Ovary (tissue), 9 donors: ENCODE measurements around the gene TESMIN. TPM values are rescaled to one million over a fixed set of nuclear protein-coding genes. Genes with fewer than 3 reads are reported as not detected.

Experiments
- DNase-seq, 5 donors: peaks; one replicate each; pipeline ENCODE4 v3.0.0-alpha.2; 2019 to 2020
- H3K27ac ChIP-seq, 2 donors: fragments of 200-600 bp; one replicate each; pipeline versions ENCODE4 v1.5.1 to v1.8.0; 2019 to 2022
- H3K27me3 ChIP-seq: fragments of 200-600 bp; one replicate; pipeline ENCODE4 v1.8.0; 2022
- H3K36me3 ChIP-seq: fragments of 200-600 bp; sonication (generic); one replicate; pipeline ENCODE4 v1.5.1; 2019
- H3K4me1 ChIP-seq: one replicate; pipeline ENCODE4 v1.8.1; 2013; ENCODE audit warnings: mild to moderate bottlenecking, moderate library complexity; ENCODE audit not compliant: insufficient read depth
- H3K4me3 ChIP-seq: fragments of 200-600 bp; sonication (generic); one replicate; pipeline ENCODE4 v1.5.1; 2017
- H3K9me3 ChIP-seq, 2 donors: fragments of 200-600 bp in 1 of 2; sonication (generic) in 1 of 2; one replicate each; pipeline versions ENCODE4 v1.5.1 to v1.8.1; 2013 to 2019; ENCODE audit warnings: mild to moderate bottlenecking in 1 of 2, moderate library complexity in 1 of 2
- EP300 ChIP-seq: sonication (generic); formaldehyde crosslinking; IDR thresholded peaks from one replicate; pipeline ENCODE4 v1.6.1; 2017; ENCODE audit warnings: antibody characterized with exemption
- POLR2A ChIP-seq: fragments of 450-650 bp; IDR thresholded peaks from one replicate; pipeline ENCODE4 v1.6.1; 2017; ENCODE audit warnings: antibody characterized with exemption, mild to moderate bottlenecking, moderate library complexity
- WGBS, 3 donors: extraction: QIAGEN DNeasy Blood & Tissue Kit in 1 of 3; methylation state at CpG; one replicate each; pipeline versions ENCODE4 v1.1.5 to v1.1.7; 2013 to 2017; 5-methylcytosine and 5-hydroxymethylcytosine counted together
- intact Hi-C, 4 donors: fragments of 100-400 bp; cut with DNase I; formaldehyde crosslinking; loops; one replicate each; pipeline versions ENCODE4 v1.11.0 to v1.15.1; 2022 to 2023
- polyA plus RNA-seq, 2 donors: library from polyadenylated mRNA; stranded (reverse); fragments of 200-250 nt in 1 of 2; fragments of 350-450 nt in 1 of 2; fragmentation: Illumina TruSeq in 1 of 2; extraction: RNeasy Lipid Tissue Mini Kit (QIAGEN cat#74804) in 1 of 2; gene quantifications; one replicate each; pipeline ENCODE4 v1.2.3, GENCODE V29; 2013 to 2014
- total RNA-seq, 7 donors: library from RNA; depleted of rRNA in 2 of 7; stranded (reverse); fragments of >200 nt in 2 of 7; fragmentation: NEBNext Ultra II Directional in 3 of 7; extraction: Animal tissue kit (Norgen Biotek cat#: 25700) in 3 of 7; gene quantifications; one replicate each; pipeline versions ENCODE4 v1.1.0 to v1.2.4, GENCODE V29; 2016 to 2023
- TF ChIP-seq, protein P1 (sequence below), 3 donors: fragments of 450-650 bp in 2 of 3; fragments of 200-600 bp in 1 of 3; IDR thresholded peaks; one replicate each; pipeline versions ENCODE4 v1.5.1 to v1.8.0; 2016 to 2022; ENCODE audit warnings: antibody characterized with exemption in 3 of 3, mild to moderate bottlenecking in 1 of 3
- donor health status: DM: no; HTN: no; CAD: no; lungs with moderate emphysema.
- donor health status: DM: no; HTN: no; CAD: no.
- donor health status: Bipolar disorder and iron deficiency.
- donor health status: DM: yes; HTN: yes; CAD: no.
- donor health status: DM: no; HTN: no; CAD: no.
- donor health status: DM: yes; HTN: yes; CAD: no.

Gene TESMIN
- total and polyA plus RNA-seq, 9 donors: 1.1 to 4.1 (median 1.7) TPM

DNA sequence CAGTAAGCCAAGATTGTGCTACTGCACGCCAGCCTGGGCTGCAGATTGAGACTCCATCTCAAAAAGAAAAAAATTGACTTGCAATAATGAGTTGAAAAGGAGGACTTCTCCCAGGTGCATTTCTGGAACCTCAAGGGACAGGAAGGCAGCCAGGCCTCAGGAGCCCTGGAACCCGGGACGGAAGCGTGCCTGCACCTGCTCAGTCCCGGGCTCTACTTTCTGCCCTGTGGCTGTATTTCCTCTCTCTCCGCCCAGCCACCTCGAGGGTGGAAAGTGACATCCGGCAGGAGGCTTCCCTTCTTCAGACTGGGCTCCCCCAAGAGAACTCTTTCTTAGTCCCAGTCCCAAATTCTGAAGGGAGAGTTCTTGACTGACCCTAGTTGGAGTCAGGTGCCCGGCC, 87.2 kb downstream of the TESMIN start:
- no peaks in the 10 kb centered on the region for H3K27me3 ChIP-seq
- no peak overlapping the region for H3K27ac ChIP-seq
- H3K4me1 ChIP-seq: peaks cover 3% of the 10 kb centered on the region
- no peak for DNase-seq
- TF ChIP-seq, protein P1, sequence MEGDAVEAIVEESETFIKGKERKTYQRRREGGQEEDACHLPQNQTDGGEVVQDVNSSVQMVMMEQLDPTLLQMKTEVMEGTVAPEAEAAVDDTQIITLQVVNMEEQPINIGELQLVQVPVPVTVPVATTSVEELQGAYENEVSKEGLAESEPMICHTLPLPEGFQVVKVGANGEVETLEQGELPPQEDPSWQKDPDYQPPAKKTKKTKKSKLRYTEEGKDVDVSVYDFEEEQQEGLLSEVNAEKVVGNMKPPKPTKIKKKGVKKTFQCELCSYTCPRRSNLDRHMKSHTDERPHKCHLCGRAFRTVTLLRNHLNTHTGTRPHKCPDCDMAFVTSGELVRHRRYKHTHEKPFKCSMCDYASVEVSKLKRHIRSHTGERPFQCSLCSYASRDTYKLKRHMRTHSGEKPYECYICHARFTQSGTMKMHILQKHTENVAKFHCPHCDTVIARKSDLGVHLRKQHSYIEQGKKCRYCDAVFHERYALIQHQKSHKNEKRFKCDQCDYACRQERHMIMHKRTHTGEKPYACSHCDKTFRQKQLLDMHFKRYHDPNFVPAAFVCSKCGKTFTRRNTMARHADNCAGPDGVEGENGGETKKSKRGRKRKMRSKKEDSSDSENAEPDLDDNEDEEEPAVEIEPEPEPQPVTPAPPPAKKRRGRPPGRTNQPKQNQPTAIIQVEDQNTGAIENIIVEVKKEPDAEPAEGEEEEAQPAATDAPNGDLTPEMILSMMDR (IDR thresholded peaks at IDR 0.05): no peak
- TF ChIP-seq POLR2A (no peak), EP300 (no peak)
- intact Hi-C loops: no loop called here
- H3K36me3 ChIP-seq: no peaks in the 10 kb centered on the region
- no peaks in the 10 kb centered on the region for H3K9me3 ChIP-seq
- H3K4me3 ChIP-seq: no peak overlapping the region
- 87 to 91% (median 89%) methylated on average over 9 of the region's 9 CpGs for WGBS, 3 donors

- Histone ChIP-seq H3K27me3 (no peaks in the 10 kb centered on the region), H3K27ac (no peak overlapping the region), H3K9me3 (no peaks in the 10 kb centered on the region), H3K4me3 (no peak overlapping the region), H3K36me3 (no peaks in the 10 kb centered on the region), H3K4me1 (peaks cover 6% of the 10 kb centered on the region)
- intact Hi-C loops: no loop called here
- TF ChIP-seq EP300 (no peak), POLR2A (no peak)
- TF ChIP-seq, protein P1 (IDR thresholded peaks at IDR 0.05): no peak
- no peak for DNase-seq
- 82 to 89% (median 83%) methylated on average over 18 of the region's 18 CpGs for WGBS, 3 donors
Measured at GRCh38 chr11:68663482-68664010, 87.8 kb downstream of the TESMIN start.

DNA sequence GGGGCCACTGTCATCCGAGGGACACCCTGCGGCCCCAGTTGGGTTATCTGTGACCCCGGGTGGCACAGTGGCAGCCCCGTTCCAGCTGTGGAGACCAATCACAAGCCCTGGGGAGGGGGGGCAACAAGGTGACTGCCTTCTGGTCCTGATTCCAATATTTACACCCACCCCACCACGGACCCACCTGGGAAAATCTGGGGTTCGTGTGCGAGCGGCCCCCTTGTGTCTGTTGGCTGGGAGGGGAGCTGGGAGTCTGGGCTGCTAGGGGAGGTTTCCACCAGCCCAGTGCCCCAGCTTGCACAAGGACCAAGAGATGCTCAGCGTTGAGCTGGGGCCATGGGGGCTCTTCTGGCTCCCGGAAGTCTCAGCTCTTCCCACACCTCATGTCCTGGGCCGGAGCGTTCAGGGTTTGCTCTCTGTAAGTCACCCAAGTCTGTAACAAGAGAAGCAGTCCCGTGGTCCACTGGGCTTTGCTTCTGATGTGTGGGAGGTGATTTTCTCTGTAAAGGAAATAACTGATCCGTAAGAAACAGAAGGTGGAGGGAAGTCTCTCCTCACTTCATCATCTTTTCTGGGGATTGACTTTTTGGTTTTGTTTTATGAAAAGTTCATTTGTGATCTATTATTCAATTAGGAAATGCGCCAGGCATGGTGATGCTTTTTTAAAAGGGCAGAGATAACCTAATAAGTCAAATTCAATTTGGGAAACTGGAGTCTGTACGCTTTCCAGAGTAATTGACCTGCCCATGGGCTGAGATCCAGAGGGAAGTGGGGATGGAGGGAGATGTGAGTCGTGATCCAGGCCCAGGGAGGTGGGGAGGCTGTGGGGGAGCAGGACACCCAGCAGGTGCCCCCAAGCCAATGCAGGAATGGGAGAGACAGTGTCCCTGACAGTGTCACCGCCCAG, 89.4 kb downstream of the TESMIN start:
- Histone ChIP-seq H3K27ac (no peak overlapping the region), H3K4me1 (peaks cover 6% of the 10 kb centered on the region)
- intact Hi-C loops: no loop called here

DNA sequence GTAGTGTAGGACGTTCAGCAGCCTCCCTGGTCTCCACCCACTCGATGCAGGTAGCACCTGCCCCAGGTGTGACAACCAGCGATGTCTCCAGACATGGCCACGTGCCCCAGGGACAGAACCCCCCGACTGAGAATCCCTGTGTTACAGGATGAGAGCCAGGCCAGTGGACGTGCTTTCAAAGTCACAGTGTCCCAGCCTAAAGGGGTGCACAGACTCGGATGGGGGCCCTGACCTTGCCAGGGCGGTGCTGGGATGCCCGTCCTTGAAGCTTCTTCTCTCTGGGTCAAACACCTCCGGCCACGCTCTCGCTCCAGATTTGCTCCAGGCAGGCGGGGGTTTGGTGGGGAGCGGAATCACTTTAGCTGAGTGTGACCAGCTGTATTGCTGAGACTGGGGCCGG, 90.3 kb downstream of the TESMIN start:
- WGBS, 3 donors: 71 to 84% (median 77%) methylated on average over 15 of the region's 15 CpGs
- no peaks in the 10 kb centered on the region for H3K27me3 ChIP-seq
- no peaks in the 10 kb centered on the region for H3K36me3 ChIP-seq
- DNase-seq: no peak
- TF ChIP-seq EP300 (no peak), POLR2A (no peak)
- TF ChIP-seq, protein P1 (IDR thresholded peaks at IDR 0.05): no peak
- intact Hi-C loops: no loop called here
- no peak overlapping the region for H3K27ac ChIP-seq
- H3K9me3 ChIP-seq: no peaks in the 10 kb centered on the region
- H3K4me1 ChIP-seq: peaks cover 6% of the 10 kb centered on the region
- no peak overlapping the region for H3K4me3 ChIP-seq

More for the DNA sequence above, 89.4 kb downstream of the TESMIN start:
- Histone ChIP-seq H3K27me3 (no peaks in the 10 kb centered on the region), H3K4me3 (no peak overlapping the region), H3K9me3 (no peaks in the 10 kb centered on the region), H3K36me3 (no peaks in the 10 kb centered on the region)
- WGBS, 3 donors: 61 to 65% (median 63%) methylated on average over 18 of the region's 18 CpGs
- TF ChIP-seq EP300: no peak
- TF ChIP-seq, protein P1 (IDR thresholded peaks at IDR 0.05): no peak
- no peak for TF ChIP-seq POLR2A
- no peak for DNase-seq
